GM21360 (cell line): ENCODE data around the gene SH2D3C.

Experiments used
- ATAC-seq: cut with Tn5 transposase; IDR thresholded peaks from one replicate; pipeline ENCODE4 v1.9.1; 2021; ENCODE audit warnings: mild to moderate bottlenecking, moderate library complexity; ENCODE audit not compliant: unreplicated experiment

Gene SH2D3C

DNA sequence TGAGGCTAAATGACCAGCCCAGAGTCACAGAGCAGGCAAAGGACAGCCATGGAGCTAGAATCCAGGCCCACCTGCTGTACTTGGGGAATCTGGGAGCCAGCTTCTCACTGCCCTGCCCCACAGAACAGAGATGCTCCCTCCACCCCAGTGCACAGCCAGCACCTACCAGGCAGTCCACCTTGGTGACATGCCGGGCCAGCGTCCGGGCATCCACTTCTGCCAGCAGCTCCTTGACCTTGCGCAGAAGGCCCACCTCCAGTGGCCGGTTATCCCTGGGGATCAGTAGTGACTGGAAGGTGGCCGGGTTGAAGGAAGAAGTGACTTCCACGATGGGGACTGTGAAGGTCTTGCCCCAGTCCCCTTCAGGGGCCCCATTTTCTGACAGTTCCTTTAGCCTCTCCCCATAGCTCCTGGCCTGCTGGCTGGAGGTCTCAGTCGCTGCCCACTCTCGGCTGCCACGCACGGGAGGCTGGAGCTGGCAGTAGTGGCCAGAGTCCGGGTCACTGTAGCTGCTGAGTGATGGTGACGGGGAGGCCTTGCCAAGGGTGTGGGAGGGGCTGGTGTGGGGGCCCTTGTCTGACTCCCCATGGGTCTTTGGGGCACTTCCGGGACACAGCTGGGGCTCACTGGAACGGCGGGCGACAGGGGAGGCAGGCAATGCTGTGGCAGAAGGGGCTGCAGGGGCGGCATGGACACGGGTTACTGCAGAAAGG is 33.9 kb downstream of the SH2D3C start:
- no peak for ATAC-seq

DNA sequence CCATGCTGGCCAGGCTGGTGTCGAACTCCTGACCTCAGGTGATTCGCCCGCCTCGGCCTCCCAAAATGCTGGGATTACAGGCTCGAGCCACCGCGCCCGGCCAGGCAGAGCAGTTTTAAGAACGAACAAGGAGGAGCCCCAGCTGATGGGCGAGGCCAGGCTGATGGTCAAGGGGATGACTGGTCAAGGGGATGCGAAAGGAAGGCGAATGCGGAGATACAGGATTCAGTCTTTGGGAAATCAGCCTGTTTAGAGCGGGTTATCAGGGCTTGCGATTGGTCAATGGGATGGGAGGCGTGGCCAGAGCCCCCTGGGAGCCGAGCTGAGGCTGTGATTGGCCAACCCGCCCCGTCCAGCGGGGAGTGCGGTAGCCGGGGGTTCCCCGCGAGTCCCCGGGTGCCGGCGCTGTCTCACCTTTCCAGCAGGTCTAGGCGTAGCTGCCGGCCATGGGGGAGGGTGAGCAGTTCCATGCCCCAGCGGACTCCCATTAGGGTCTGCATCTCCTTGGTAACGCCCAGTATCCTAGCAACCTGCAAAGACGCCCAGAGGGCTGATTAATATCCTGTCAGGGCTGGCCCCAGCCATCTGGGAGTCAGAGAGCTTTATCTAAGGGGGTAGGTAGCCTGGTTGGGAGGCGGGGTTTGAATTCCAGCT is 35.9 kb downstream of the SH2D3C start:
- ATAC-seq: no peak

DNA sequence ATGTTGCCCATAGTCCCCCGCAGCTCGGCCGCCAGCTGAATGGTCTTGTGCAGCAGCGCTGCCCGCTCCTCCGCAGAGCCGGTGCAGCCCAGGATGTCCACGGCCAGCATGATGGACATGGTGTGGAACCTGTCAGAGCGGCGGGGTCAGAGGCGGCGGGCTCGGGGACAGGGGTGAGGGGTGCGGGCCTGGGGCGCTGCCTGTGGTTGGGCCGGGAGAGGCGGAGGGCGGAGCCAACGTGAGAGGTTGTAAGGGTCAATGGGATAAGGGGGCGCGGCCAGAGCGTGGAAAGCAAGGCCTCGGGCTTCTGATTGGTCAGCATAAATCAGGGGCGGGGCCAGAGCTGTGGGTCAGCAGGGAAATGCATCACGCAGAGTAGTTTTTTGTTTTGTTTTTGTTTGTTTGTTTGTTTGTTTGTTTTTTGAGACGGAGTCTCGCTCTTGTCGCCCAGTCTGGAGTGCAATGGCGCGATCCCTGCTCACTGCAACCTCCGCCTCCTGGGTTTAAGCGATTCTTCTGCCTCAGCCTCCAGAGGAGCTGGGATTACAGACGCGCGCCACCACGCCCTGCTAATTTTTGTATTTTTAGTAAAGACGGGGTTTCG is 36.5 kb downstream of the SH2D3C start:
- ATAC-seq: no peak

GRCh38 chr9:127739614-127740330 is 38.7 kb downstream of the SH2D3C start:
- no peak for ATAC-seq

DNA sequence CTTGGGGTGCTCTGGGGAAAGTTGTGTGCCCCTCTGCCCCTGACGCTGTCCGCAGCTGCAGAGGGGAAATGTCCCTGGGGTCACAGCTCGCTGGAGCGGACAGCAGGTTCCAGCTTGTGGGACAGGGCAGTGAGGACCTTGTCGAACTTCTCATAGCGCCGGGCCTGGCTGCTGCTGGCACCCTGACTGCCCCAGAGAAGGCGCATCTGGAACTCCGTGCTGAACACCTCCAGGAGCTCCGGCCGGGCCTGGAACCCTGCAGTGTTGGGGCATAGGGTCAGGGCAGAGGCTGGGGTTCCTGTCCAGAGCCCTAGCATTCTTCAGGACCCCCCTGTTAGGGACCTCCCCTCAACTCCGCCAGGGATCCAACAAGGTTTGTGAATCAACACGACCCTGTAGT is 39.8 kb downstream of the SH2D3C start:
- ATAC-seq: no peak

- peak; percentile 7 for ATAC-seq
Observed at GRCh38 chr9:127735530-127736185, 42.8 kb downstream of the SH2D3C start.

DNA sequence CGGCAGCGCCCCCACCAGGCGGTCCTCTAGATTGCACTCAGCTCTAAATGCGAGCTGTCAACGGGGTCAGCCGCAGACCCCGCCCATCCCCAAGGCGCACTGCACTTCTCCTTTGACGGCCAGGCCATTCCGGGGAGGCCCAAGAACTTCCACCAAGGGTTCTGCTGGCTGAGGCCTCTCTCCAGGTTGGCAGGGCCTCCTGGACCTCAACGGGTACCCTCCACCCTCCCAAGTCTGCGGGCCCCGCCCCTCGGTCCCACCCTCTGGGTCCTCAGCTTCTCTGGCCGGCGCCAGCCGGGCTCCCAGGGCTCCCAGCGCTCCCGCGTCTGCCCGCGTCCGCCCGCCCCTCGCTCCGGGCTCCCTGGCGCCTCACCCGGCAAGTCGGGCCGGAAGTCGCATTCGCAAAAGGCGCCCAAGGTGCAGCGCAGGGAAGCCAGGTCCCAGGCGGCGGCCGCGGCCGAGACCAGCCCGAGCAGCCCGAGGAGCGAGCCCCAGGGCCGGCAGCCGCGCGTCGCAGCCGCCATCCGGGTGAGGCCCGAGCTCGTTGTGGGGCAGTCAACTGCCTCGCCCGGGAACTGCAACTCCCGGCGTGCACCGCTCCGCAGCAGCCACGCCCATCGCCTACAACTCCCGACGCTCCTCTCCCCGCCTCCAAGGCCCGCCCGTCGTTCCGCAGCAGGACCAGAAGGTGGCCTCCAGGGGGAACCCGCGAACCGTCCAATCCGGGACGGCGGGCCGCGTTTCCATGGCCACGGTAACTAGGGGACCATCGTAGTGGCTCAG is 43.5 kb downstream of the SH2D3C start, which contains the start of gene TOR2A:
TSS of gene TOR2A (minus strand) at position 548 of the 783 bp plus-strand sequence. CDS start at position 524, 24 bp downstream.
- ATAC-seq: peak; percentile 83

GRCh38 chr9:127734247-127734746 is 44.2 kb downstream of the SH2D3C start:
- no peak for ATAC-seq

- ATAC-seq: no peak
Observed at GRCh38 chr9:127733614-127734013, 44.9 kb downstream of the SH2D3C start.

DNA sequence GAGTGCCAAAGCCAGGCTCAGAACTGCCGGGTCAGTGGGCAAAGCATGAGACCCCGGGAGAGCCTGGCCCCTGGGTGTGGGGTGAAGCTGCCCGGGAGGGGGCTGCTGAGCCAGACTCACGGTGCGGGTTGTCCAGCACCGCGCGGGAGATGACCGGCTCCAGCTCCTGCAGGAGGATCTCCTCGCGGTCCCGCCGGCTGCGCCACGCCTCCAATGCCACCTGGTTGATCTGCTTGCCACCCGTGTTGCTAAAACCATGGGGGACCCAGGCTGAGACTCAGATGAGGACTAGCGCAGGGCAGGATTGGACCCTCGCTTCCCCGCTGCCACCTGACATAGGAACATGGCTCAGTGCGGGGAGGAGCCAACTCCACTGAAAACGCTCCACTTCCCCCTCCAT is 46.0 kb downstream of the SH2D3C start:
- ATAC-seq: no peak

- no peak for ATAC-seq
Observed at GRCh38 chr9:127731938-127732337, 46.5 kb downstream of the SH2D3C start.

GRCh38 chr9:127730799-127731410 is 47.6 kb downstream of the SH2D3C start:
- no peak for ATAC-seq

- no peak for ATAC-seq
Observed at GRCh38 chr9:127730262-127730661, 48.2 kb downstream of the SH2D3C start.

DNA sequence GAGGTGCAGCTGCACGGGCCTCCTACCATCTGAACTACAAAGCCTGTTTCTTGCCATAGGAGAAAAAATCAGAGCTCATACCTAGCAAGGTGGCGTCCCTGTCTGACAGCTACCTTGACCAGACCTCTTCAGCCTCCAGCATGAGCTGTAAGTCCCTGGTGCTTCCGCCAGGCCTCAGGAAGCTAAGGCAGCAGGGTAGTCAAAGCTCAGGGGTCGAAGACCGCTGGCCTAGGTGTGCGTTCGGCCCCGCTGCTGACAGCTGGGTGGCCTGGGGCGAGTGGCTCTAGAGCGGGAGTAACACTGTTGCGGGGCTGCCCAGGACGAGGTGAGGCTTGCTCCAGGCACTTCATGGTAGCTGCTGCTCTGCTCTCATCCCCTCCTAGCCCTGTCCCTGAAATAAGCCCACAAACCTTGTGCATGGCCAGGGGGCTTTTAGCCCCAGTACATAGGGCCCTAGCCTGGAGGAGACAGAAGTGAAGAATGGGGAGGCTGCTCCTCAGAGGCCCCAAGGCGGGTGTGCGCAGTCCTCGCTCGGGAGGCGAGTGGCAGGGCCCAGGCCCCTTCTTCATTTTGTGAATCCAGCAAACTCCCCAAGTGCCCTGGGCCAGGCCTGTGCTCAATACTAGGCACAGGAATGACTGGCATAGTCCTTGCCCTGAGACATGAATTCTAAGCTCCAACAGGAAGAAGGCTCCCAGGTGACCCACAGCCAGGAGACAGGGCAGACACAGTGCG is 48.8 kb downstream of the SH2D3C start:
- ATAC-seq: no peak

DNA sequence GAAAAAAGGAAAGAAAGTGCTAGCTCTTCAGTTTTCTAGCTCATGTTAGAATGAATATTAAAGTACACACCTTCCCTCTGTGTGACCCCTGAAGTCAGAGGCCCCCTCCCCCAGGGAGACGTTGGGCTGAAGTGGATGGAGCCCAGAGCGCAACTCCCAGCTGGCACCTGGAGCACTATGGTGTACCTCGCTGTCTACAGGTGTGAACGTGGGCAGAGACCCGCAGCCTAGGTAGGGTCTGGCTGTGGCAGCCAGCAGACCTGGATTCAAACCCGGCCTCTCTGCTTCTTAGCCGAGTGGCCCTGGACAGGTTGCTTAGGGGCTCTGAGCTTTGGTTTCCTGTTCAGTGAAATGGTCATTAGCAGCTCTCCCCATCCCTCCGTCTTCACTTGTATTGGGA is 49.7 kb downstream of the SH2D3C start:
- ATAC-seq: no peak

DNA sequence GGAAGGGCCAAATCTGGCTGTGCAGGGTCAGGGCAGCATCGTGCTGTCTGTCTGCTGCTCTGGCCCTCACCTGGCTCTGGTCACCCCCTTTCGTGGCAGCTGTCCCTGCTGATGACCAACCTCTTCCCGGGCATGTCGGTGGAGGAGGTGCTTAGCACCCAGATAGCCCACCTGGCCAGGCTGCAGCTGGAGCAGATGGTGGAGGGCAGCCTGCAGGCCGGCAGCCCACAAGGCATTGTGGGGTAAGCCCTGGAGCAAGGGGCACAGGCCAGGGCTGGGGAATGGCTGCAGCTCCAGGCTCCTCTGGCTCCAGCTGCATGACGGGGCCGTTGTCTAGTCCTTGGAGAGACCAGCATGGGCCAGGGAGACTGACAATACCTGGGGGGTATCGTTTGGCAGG is 51.6 kb downstream of the SH2D3C start:
- ATAC-seq: no peak

DNA sequence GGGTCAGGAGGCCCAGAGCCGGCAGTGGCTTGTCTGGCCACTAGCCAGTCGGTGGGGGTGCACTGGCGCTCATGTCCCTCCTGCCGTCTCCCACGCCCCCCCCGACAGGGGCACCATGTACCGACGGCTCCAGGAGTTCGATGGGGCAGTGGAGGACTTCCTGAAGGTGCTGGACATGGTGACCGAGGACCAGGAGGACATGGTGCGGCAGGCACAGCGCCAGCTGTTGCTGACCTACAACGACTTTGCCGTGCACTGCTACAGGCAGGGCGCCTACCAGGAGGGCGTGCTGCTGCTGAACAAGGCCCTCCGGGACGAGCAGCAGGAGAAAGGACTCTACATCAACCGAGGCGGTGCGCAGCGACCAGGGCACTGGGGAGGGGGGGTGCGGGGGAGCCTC is 54.5 kb downstream of the SH2D3C start:
- no peak for ATAC-seq

DNA sequence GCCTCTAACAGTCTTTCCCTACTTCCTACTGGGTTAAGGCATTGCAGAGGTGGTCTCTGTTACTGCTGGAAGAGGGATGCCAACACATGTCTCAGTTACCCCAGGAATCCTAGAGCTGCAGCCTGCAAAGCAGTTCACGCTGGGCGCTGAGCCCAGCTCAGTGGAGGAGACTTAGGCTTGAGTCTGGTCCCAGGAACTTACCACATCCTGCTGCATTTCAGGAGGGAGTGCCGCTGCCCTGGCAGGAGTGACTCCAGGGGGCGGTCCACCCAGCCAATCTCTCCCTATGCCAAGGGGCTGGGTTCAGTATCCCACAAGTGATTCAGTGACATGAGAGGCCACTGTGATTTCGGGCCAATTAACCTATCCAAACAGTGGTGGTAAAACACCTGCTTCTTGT is 55.0 kb downstream of the SH2D3C start:
- no peak for ATAC-seq

DNA sequence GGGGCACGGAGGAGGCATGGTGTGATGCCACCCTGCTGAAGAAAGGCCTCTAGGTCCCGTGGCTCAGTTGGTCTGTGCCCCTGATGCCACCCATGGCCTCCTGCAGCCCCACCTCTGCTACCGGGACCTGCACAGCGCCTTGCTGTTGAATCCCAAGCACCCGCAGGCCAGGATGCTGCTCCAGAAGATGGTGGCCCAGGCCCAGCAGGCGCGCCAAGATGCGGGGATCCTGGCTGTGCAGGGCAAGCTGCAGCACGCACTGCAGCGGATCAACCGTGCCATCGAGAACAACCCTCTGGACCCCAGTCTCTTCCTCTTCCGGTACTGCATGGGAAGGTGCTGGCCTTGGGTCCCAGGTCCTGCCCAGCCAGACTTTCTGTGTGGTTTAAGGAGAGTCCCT is 55.5 kb downstream of the SH2D3C start:
- ATAC-seq: no peak
